ENCODE measurements around the gene CAPN13. TPM values are rescaled to one million over a fixed set of nuclear protein-coding genes. Genes with fewer than 3 reads are reported as not detected.
A peak's percentile ranks its signal among the peaks of the same experiment; 100 is the strongest.

The CAPN13 gene
- polyA plus RNA-seq, 1 of the 3 experiments (the other 2 are of a cell fraction), result not detected

- H3K36me3 ChIP-seq (replicated peaks in 1 of 2; ENCODE audit: control insufficient read depth in 1 of 2, insufficient read depth in 2 of 2, low read length in 1 of 2), result no peaks in the 10 kb centered on the region
- H3K9me3 ChIP-seq, result no peaks in the 10 kb centered on the region
- H3K27ac ChIP-seq (ENCODE audit: low read depth in 2 of 2, low read length in 1 of 2), result no peak overlapping the region
- 5% methylated on average over 4 of the region's 4 CpGs for WGBS (ENCODE audit: low lambda C conversion rate)
- H3K9me2 ChIP-seq, result no peaks in the 10 kb centered on the region
- H2AFZ ChIP-seq (ENCODE audit: low read depth), result no peak overlapping the region
- no peak overlapping the region for H3K4me2 ChIP-seq
- no peaks in the 10 kb centered on the region for H3K79me2 ChIP-seq (ENCODE audit: insufficient read depth)
- H3K4me1 ChIP-seq (ENCODE audit: control insufficient read depth in 1 of 2, insufficient read depth in 2 of 2, low read depth in 1 of 2, low read length in 1 of 2), result peaks cover 0 to 3% of the 10 kb centered on the region in 2 experiments; a peak in 1 of 4 replicates
- H4K20me1 ChIP-seq (ENCODE audit: insufficient read depth), result no peaks in the 10 kb centered on the region
- no peak overlapping the region for H3K9ac ChIP-seq
- no peaks in the 10 kb centered on the region for H3F3A ChIP-seq (replicated peaks; ENCODE audit: insufficient read depth)
- H3K4me3 ChIP-seq (ENCODE audit: low read depth in 2 of 2, low read length in 1 of 2), result peak overlapping the region in 1 of 2 experiments; percentile 14; a peak in 1 of 4 replicates
- CTCF ChIA-PET, result interaction anchor here (0.5 to 16.8 kb wide), 156 partner anchors 9 to 812 kb away, joined by 3 to 573 read pairs (median 4); partner anchors contain the start of genes EHD3, GALNT14 and LBH
- POLR2A ChIA-PET, result interaction anchor here (0.9 kb wide), 1 partner anchor 547 kb away, joined by 6 read pairs; no protein-coding TSS in a partner anchor
- DNase-seq, result peak; percentile 86
- no peaks in the 10 kb centered on the region for H3K27me3 ChIP-seq (ENCODE audit: insufficient read depth)
- no peak for TF ChIP-seq PBX3 (IDR thresholded peaks at IDR 0.05)
- TF ChIP-seq GATA2 (CRISPR knock-in tag; IDR thresholded peaks at IDR 0.05), result no peak
- TF ChIP-seq FOXJ3 (CRISPR knock-in tag; IDR thresholded peaks at IDR 0.05), result no peak
- TF ChIP-seq IRF3 (IDR thresholded peaks at IDR 0.05; ENCODE audit: low read depth, low read length), result no peak
- TF ChIP-seq RXRA (IDR thresholded peaks at IDR 0.05; ENCODE audit: borderline replicate concordance, low read depth), result no peak
- TF ChIP-seq CTCF (IDR thresholded peaks at IDR 0.05), result peak; percentile 99
- TF ChIP-seq SIN3A (IDR thresholded peaks at IDR 0.05; ENCODE audit: borderline replicate concordance, low read depth, low read length), result 0 out of 2 replicates have a peak, but pooled peaks have one; percentile 44
- TF ChIP-seq MAX (IDR thresholded peaks at IDR 0.05; ENCODE audit: low read depth), result no peak
- TF ChIP-seq TCF12 (IDR thresholded peaks at IDR 0.05), result 0 out of 2 replicates have a peak, but pooled peaks have one; percentile 28
- no peak for TF ChIP-seq EP300 (IDR thresholded peaks at IDR 0.05; ENCODE audit: borderline replicate concordance in 1 of 2, low read depth in 1 of 2, low read length in 1 of 2)
- TF ChIP-seq REST (IDR thresholded peaks at IDR 0.05; ENCODE audit: low read depth, low read length), result no peak
- no peak for TF ChIP-seq NFIC (IDR thresholded peaks at IDR 0.05; ENCODE audit: borderline replicate concordance)
- TF ChIP-seq USF1 (IDR thresholded peaks at IDR 0.05; ENCODE audit: borderline replicate concordance, low read depth), result no peak
- TF ChIP-seq CHD2 (IDR thresholded peaks at IDR 0.05; ENCODE audit: low read length, partially characterized antibody), result peak; percentile 74
- no peak for TF ChIP-seq ZBTB33 (IDR thresholded peaks at IDR 0.05; ENCODE audit: borderline replicate concordance, low read depth)
- TF ChIP-seq USF2 (IDR thresholded peaks at IDR 0.05; ENCODE audit: borderline replicate concordance, low read depth, low read length), result no peak
- no peak for TF ChIP-seq JUND (IDR thresholded peaks at IDR 0.05)
- TF ChIP-seq FOXM1 (IDR thresholded peaks at IDR 0.05; ENCODE audit: low read depth), result no peak
- peak; percentile 97 for TF ChIP-seq SMC3 (IDR thresholded peaks at IDR 0.05; ENCODE audit: low read depth, low read length)
- no peak for TF ChIP-seq MEF2A (IDR thresholded peaks at IDR 0.05; ENCODE audit: borderline replicate concordance, low read depth)
- TF ChIP-seq EZH2phosphoT487 (IDR thresholded peaks at IDR 0.05; ENCODE audit: borderline replicate concordance, low read depth), result no peak
These were observed 95.6 kb downstream of the CAPN13 start for GRCh38 chr2:30711646-30712085.

All from SK-N-SH (cell line).